ENCODE data around the gene TRPC6. TPM values are rescaled to one million over a fixed set of nuclear protein-coding genes. Genes with fewer than 3 reads are reported as not detected.

Gene TRPC6
- total RNA-seq, 1 donor from 2014 or later = 5.6 TPM

GRCh38 chr11:101511065-101511464, 72.7 kb downstream of the TRPC6 start:
- Histone ChIP-seq H3K9me3 (no peaks in the 10 kb centered on the region), H3K27ac (no peak overlapping the region), H3K4me1 (no peaks in the 10 kb centered on the region), H3K4me3 (no peak overlapping the region), H3K36me3 (no peaks in the 10 kb centered on the region), H3K27me3 (no peaks in the 10 kb centered on the region)
- intact Hi-C loops (cut with DNase I) = no loop called here
- TF ChIP-seq POLR2A (IDR thresholded peaks at IDR 0.05) = no peak
- TF ChIP-seq POLR2AphosphoS5 (IDR thresholded peaks at IDR 0.05; ENCODE audit: insufficient read depth in 1 of 2, low read depth in 1 of 2) = no peak
- TF ChIP-seq, protein P1, sequence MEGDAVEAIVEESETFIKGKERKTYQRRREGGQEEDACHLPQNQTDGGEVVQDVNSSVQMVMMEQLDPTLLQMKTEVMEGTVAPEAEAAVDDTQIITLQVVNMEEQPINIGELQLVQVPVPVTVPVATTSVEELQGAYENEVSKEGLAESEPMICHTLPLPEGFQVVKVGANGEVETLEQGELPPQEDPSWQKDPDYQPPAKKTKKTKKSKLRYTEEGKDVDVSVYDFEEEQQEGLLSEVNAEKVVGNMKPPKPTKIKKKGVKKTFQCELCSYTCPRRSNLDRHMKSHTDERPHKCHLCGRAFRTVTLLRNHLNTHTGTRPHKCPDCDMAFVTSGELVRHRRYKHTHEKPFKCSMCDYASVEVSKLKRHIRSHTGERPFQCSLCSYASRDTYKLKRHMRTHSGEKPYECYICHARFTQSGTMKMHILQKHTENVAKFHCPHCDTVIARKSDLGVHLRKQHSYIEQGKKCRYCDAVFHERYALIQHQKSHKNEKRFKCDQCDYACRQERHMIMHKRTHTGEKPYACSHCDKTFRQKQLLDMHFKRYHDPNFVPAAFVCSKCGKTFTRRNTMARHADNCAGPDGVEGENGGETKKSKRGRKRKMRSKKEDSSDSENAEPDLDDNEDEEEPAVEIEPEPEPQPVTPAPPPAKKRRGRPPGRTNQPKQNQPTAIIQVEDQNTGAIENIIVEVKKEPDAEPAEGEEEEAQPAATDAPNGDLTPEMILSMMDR (IDR thresholded peaks at IDR 0.05) = no peak
- DNase-seq (ENCODE audit: extremely low spot score in 2 of 2) = no peak

DNA sequence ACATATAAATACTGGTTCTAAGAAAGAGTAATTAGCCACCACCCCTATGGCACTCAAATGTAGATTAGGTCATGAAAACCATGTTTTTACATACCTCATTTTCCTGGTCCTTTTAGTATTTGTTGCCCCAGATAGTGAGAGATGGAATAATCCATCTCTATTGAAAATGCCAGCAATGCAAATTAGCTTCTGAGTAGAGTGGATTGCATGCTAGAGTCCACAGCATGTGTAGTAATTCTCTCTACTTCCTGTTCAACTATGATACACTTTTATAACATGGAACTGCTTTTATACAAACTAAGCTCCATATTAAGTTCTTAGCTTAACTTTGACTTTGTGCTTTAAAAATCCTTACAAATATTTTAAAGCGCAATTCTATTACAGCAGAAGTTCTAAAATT, 73.2 kb downstream of the TRPC6 start:
- Histone ChIP-seq H3K36me3 (no peaks in the 10 kb centered on the region), H3K4me3 (no peak overlapping the region), H3K9me3 (no peaks in the 10 kb centered on the region), H3K27ac (no peak overlapping the region), H3K27me3 (no peaks in the 10 kb centered on the region), H3K4me1 (no peaks in the 10 kb centered on the region)
- intact Hi-C loops (cut with DNase I) = no loop called here
- TF ChIP-seq, protein P1 (IDR thresholded peaks at IDR 0.05) = no peak
- no peak for DNase-seq (ENCODE audit: extremely low spot score in 2 of 2)

GRCh38 chr11:101509922-101510321, 73.9 kb downstream of the TRPC6 start:
- intact Hi-C loops (cut with DNase I) = no loop called here
- DNase-seq (ENCODE audit: extremely low spot score in 2 of 2) = no peak
- Histone ChIP-seq H3K4me1 (no peaks in the 10 kb centered on the region), H3K27me3 (no peaks in the 10 kb centered on the region), H3K9me3 (no peaks in the 10 kb centered on the region), H3K36me3 (no peaks in the 10 kb centered on the region), H3K27ac (no peak overlapping the region), H3K4me3 (no peak overlapping the region)
- TF ChIP-seq, protein P1 (IDR thresholded peaks at IDR 0.05) = no peak
- TF ChIP-seq POLR2A (IDR thresholded peaks at IDR 0.05) = no peak
- no peak for TF ChIP-seq POLR2AphosphoS5 (IDR thresholded peaks at IDR 0.05; ENCODE audit: insufficient read depth in 1 of 2, low read depth in 1 of 2)

- TF ChIP-seq POLR2AphosphoS5 (IDR thresholded peaks at IDR 0.05; ENCODE audit: insufficient read depth in 1 of 2, low read depth in 1 of 2) (no peak), POLR2A (IDR thresholded peaks at IDR 0.05) (no peak)
- TF ChIP-seq, protein P1 (IDR thresholded peaks at IDR 0.05) = no peak
- Histone ChIP-seq H3K4me1 (no peaks in the 10 kb centered on the region), H3K9me3 (no peaks in the 10 kb centered on the region), H3K27ac (no peak overlapping the region), H3K36me3 (no peaks in the 10 kb centered on the region), H3K4me3 (no peak overlapping the region), H3K27me3 (no peaks in the 10 kb centered on the region)
- intact Hi-C loops (cut with DNase I) = no loop called here
- no peak for DNase-seq (ENCODE audit: extremely low spot score in 2 of 2)
These were observed 75.4 kb downstream of the TRPC6 start for GRCh38 chr11:101508370-101508769.

DNA sequence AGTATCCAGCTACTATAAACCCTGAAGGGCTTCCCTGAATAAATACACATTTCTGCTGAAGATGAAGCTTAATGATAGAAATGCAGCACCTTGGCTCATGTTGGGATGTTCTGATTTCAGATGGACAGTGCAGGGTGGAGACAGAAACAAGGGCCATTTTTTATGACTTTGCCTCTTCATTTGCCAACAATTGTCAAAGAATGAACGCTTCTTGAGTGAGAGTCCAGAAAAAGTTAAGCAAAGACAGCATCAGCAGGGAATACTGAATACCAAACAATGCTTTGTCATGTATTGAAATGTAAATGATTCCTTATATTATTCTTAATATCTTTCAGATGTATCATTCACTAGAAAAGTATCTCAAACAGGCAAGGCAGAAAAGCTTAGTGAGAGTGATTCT, 84.9 kb downstream of the TRPC6 start:
- Histone ChIP-seq H3K36me3 (no peaks in the 10 kb centered on the region), H3K4me3 (no peak overlapping the region), H3K27me3 (no peaks in the 10 kb centered on the region), H3K27ac (no peak overlapping the region), H3K9me3 (no peaks in the 10 kb centered on the region), H3K4me1 (no peaks in the 10 kb centered on the region)
- TF ChIP-seq POLR2A (IDR thresholded peaks at IDR 0.05) (no peak), POLR2AphosphoS5 (IDR thresholded peaks at IDR 0.05; ENCODE audit: insufficient read depth in 1 of 2, low read depth in 1 of 2) (no peak)
- TF ChIP-seq, protein P1 (IDR thresholded peaks at IDR 0.05) = no peak
- no peak for DNase-seq (ENCODE audit: extremely low spot score in 2 of 2)
- intact Hi-C loops (cut with DNase I) = no loop called here

Data from vagina (tissue), 2 donors.